ENCODE data around the gene RNF13. TPM values are rescaled to one million over a fixed set of nuclear protein-coding genes. Genes with fewer than 3 reads are reported as not detected.

Gene RNF13
- total and polyA plus RNA-seq, 2 of the 4 experiments (the other 2 are of a cell fraction) = 12.8 to 29.8 TPM

DNA sequence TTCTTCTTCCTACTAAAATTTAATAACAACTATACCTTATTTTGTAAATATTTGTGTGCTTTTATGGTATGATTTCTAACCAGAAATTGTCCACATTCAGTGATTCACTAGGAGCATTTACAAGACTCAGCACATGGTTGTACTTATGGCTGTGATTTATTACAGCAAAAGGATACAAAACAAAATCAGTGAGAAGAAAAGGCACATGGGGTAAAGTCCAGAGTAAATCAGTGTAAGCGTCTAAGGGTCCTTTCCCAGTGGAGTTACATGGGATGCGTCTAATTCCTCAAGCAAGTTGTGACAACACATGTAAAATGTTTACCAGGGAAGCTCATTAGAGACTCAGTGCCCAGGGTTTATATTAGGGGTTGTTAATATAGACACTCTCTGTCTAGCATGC is 31.1 kb downstream of the RNF13 start:
- no peak overlapping the region for H4K8ac ChIP-seq (ENCODE audit: low read depth in 2 of 2, low read length in 2 of 2)
- no peak overlapping the region for H3K4ac ChIP-seq (ENCODE audit: low read depth, low read length)
- ChIA-PET CTCF (no interaction called here), POLR2A (ENCODE audit: unreplicated experiment) (no interaction called here)
- no peak overlapping the region for H3K9ac ChIP-seq (ENCODE audit: low read depth, low read length)
- H3K9me3 ChIP-seq (ENCODE audit: control insufficient read depth, insufficient read depth, low read length) = no peaks in the 10 kb centered on the region
- H2AFZ ChIP-seq (replicated peaks; ENCODE audit: low read length, poor library complexity) = no peak overlapping the region
- no peak overlapping the region for H2BK15ac ChIP-seq (ENCODE audit: low read depth, low read length)
- H3K36me3 ChIP-seq (ENCODE audit: control insufficient read depth, insufficient read depth, low read length) = 0 out of 2 replicates have a peak, but pooled peaks cover 1% of the 10 kb centered on the region
- no peak overlapping the region for H2BK5ac ChIP-seq (ENCODE audit: low read depth, low read length, poor library complexity, severe bottlenecking)
- H3K27me3 ChIP-seq (ENCODE audit: control insufficient read depth, insufficient read depth, low read length) = no peaks in the 10 kb centered on the region
- H4K91ac ChIP-seq (ENCODE audit: insufficient read depth, low read depth, low read length) = no peak overlapping the region
- H3K23ac ChIP-seq (ENCODE audit: low read depth, low read length) = 0 out of 2 replicates have a peak overlapping the region, but pooled peaks have one; percentile 43
- DNase-seq (no peak), ATAC-seq (ENCODE audit: low read depth) (no peak)
- no peak overlapping the region for H2AK5ac ChIP-seq (ENCODE audit: low read depth, low read length)
- H4K5ac ChIP-seq (ENCODE audit: low read depth, low read length) = no peak overlapping the region
- no peak overlapping the region for H3K56ac ChIP-seq (ENCODE audit: extremely low read depth, insufficient read depth, low read length)
- no peak overlapping the region for H3K4me3 ChIP-seq (ENCODE audit: insufficient read depth, low read depth, low read length)
- peaks cover 7% of the 10 kb centered on the region; the same call in 1 of the 2 replicates for H4K20me1 ChIP-seq (ENCODE audit: insufficient read depth, low read length)
- no peak overlapping the region for H3K4me2 ChIP-seq (ENCODE audit: low read depth, low read length)
- TF ChIP-seq FOS (IDR thresholded peaks at IDR 0.05; ENCODE audit: low read depth, low read length) (no peak), MAZ (IDR thresholded peaks at IDR 0.05; ENCODE audit: borderline replicate concordance, low read depth, low read length) (no peak), MXI1 (IDR thresholded peaks at IDR 0.05; ENCODE audit: borderline replicate concordance, low read depth, low read length) (no peak), RFX5 (IDR thresholded peaks at IDR 0.05; ENCODE audit: low read depth, low read length) (no peak), CHD1 (IDR thresholded peaks at IDR 0.05; ENCODE audit: low read depth, low read length) (no peak), CEBPB (IDR thresholded peaks at IDR 0.05; ENCODE audit: low read depth, low read length) (no peak), POLR2A (IDR thresholded peaks at IDR 0.05; ENCODE audit: low read depth, low read length) (no peak)
- TF ChIP-seq, protein P1, sequence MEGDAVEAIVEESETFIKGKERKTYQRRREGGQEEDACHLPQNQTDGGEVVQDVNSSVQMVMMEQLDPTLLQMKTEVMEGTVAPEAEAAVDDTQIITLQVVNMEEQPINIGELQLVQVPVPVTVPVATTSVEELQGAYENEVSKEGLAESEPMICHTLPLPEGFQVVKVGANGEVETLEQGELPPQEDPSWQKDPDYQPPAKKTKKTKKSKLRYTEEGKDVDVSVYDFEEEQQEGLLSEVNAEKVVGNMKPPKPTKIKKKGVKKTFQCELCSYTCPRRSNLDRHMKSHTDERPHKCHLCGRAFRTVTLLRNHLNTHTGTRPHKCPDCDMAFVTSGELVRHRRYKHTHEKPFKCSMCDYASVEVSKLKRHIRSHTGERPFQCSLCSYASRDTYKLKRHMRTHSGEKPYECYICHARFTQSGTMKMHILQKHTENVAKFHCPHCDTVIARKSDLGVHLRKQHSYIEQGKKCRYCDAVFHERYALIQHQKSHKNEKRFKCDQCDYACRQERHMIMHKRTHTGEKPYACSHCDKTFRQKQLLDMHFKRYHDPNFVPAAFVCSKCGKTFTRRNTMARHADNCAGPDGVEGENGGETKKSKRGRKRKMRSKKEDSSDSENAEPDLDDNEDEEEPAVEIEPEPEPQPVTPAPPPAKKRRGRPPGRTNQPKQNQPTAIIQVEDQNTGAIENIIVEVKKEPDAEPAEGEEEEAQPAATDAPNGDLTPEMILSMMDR (conservative IDR thresholded peaks at IDR 0.05; ENCODE audit: low read depth, low read length) = no peak
- TF ChIP-seq, protein P2, sequence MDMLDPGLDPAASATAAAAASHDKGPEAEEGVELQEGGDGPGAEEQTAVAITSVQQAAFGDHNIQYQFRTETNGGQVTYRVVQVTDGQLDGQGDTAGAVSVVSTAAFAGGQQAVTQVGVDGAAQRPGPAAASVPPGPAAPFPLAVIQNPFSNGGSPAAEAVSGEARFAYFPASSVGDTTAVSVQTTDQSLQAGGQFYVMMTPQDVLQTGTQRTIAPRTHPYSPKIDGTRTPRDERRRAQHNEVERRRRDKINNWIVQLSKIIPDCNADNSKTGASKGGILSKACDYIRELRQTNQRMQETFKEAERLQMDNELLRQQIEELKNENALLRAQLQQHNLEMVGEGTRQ (IDR thresholded peaks at IDR 0.05; ENCODE audit: low read depth, low read length) = no peak
- intact Hi-C loops (cut with micrococcal nuclease) = no loop called here
- H3K14ac ChIP-seq (replicated peaks; ENCODE audit: low read depth, low read length) = no peak overlapping the region
- dilution Hi-C loops (cut with HindIII; ENCODE audit: low sequenced_read_pairs, unreplicated experiment) = no loop called here
- H3K18ac ChIP-seq (ENCODE audit: low read depth, low read length) = no peak overlapping the region
- no peak overlapping the region for H3K27ac ChIP-seq (ENCODE audit: insufficient read depth, low read length)
- no peaks in the 10 kb centered on the region for H3K4me1 ChIP-seq (ENCODE audit: control insufficient read depth, insufficient read depth, low read length)
- peaks cover 2% of the 10 kb centered on the region; the same call in 1 of the 2 replicates for H3K9me1 ChIP-seq (ENCODE audit: insufficient read depth, low read length)
- in situ Hi-C loops (cut with MboI; ENCODE audit: low sequenced_read_pairs) = no loop called here
- H2BK120ac ChIP-seq (ENCODE audit: low read depth, low read length) = no peak overlapping the region
- BruUV-seq (replicated peaks) = no TSS peak
- no peak overlapping the region for H2BK20ac ChIP-seq (ENCODE audit: low read depth, low read length)
- H2AK9ac ChIP-seq (replicated peaks; ENCODE audit: low read depth, low read length, poor library complexity) = no peak overlapping the region
- peaks cover 17 to 36% of the 10 kb centered on the region in 2 experiments for H3K79me1 ChIP-seq (ENCODE audit: low read depth in 1 of 2, low read length in 2 of 2)
- WGBS, 2 experiments (ENCODE audit: extremely low coverage in 2 of 2, insufficient read length in 1 of 2) = no CpG with 5 or more reads among the region's 2 CpGs

Data from IMR-90 (cell line).